Measurements from ENCODE around the gene CCDC8.
"Not testable (repeated sequence)": the region's sequence is repeated elsewhere in the genome, so short reads cannot be mapped to it uniquely, and the experiment has no call there.

Gene CCDC8

DNA sequence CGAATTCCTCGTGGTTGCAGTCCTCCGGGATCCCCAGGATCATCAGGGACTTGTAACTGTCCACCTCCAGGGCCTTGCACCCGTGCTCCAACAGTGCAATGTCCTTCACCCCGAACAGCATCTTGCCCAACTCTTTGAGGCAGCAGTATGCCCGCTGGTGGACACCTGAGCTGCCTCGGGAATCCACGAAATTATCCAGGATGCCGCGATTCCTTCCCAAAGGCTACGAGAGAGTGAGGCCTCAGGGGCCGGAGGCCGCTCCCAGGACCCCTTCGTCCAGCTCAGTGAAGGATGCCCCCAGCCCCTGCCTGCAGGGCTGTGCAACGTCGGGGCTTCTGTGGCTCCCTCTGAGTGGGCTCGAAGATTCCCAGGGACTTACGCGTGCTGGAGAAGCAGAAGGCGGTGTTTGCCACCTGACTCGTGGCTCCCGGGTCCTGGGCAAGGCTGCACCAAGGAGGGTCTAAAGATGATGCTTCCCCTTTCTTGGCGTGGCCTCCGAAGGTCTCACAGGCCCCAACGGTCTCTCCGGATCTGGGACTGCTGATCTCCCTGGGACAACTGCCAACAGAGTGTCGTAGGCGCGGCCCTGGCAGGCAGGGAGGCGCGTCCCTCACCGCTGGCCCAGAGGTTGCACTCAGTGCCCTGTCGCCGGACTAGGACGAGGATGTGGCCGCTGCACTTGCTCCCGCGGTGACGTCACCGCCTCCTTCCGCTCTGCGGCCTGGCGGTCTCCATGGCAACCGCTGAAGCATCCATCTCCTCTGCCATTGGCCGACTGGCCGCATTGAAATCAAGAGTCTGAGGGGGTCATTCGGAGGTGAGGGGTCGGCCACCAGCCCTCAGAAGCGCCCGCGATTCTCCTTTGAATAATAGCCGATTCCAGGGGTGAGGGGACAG lies 15.1 kb upstream of the CCDC8 start, which contains the start of gene PNMA8C:
Gene PNMA8C (minus strand): TSS at position 698 of the 897 bp plus-strand sequence. CDS start 577 bp downstream, at position 121.
- DNase-seq (ENCODE audit: low read depth in 2 of 3, low spot score in 2 of 3): peak in 1 of 3 experiments; percentile 17

DNA sequence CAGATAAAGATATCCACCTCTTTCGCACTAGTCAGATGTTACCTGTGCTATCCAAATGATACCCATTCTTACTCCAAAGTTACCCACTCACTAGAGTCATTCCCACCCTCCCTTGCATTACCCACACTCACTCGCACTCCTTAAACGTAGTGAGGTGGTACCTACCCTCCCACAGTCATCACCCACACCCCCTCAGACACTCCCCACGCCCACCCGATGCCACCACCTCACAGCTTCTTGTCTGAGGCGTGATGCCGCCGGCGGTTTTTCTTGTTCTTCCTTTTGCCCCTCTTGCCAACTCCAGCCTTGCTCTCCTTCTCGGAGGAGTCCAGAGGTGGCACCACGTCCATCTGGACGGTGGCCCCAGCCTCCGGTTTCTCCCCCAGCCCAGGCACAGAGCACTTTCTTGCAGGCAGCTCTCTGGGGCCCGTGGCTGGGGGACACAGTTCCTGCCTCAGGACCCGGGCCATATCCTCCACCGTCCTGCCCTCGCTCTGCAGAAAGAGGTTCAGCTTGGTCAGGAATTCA lies 14.2 kb upstream of the CCDC8 start:
- DNase-seq (ENCODE audit: low read depth in 2 of 3, low spot score in 2 of 3): no peak

- peak in 2 of 3 experiments; percentile 27 to 33 for DNase-seq (ENCODE audit: low read depth in 2 of 3, low spot score in 2 of 3)
These were observed 13.3 kb upstream of the CCDC8 start for GRCh38 chr19:46426506-46427162.

DNA sequence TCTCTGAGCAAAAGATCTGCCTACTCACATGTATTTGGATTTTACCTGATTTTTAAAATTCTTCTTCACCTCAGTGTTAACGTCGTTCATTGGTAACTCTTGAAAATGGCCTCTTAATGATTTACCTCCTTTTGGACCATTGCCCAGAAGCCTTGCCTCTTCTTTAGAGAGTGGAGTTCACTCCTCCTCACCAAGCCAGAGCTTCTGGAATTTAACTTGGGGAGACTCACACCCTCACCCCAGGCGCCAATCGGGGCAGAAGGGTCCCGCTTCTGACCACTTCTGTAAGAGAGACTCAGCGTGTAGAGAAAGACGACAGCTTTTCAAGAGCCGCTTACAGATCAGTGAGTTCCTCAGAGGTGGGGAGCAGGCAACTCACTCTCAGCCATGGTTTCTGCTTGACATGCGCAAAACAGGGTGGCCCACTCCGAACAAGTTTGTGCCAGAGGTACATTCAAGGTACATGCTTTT lies 12.7 kb upstream of the CCDC8 start:
- no peak for DNase-seq (ENCODE audit: low read depth in 2 of 3, low spot score in 2 of 3)

- DNase-seq (ENCODE audit: low read depth in 2 of 3, low spot score in 2 of 3): no peak
These were observed 9.8 kb upstream of the CCDC8 start for GRCh38 chr19:46423188-46423587.

- no peak for DNase-seq (ENCODE audit: low read depth in 2 of 3, low spot score in 2 of 3)
These were observed 9.0 kb upstream of the CCDC8 start for GRCh38 chr19:46422344-46422743.

DNA sequence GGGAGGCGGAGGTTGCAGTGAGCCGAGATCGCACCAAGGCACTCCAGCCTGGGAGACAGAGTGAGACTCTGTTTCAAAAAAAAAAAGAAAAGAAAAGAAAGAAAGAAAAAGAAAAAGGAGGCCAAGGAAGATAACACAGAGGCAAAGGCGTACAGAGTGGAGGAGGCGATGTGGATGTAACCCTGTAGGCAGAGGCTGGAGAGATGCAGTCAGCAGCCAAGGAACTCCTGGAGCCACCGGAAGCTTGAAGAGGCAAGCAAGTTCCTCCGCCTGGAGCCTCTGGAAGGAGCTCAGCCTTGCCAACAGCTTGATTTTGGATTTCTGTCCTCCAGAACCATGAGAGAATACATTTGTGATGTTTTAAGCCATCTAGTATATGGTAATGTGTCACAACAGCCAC lies 6.7 kb upstream of the CCDC8 start:
- no peak for DNase-seq (ENCODE audit: low read depth in 2 of 3, low spot score in 2 of 3)

DNA sequence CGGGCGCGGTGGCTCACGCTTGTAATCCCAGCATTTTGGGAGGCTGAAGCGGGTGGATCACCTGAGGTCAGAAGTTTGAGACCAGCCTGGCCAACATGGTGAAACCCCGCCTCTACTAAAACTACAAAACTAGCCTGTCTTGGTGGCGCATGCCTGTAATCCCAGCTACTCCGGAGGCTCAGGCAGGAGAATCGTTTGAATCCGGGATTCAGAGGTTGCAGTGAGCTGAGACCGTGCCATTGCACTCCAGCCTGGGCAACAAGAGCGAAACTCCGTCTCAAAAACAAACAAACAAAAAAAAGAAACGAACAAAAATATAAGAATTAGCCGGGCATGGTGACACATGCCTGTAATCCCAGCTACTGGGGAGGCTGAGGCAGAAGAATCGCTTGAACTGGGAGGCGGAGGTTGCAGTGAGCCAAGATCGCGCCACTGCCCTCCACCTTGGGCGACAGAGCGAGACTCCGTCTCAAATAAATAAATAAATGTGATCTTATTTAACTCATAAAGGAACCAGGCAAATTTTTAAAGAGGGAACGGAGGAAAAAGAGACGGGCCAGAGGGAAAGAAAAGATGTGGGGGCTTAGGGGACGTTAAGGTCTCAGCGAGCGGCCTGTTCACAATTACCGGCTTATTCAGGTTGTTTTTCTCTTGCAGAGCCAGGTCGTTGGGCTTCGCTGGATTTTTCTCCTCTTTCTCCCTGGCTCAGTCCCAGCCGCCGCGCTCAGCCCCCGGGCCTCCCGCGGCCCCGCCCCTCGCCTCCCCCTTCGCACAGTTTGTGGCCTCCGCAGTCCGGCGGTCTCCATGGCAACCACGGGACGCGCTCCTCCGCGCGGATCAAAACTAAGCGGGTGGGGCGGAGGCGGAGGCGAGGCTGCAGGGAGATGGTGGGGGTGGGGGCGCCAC lies 2.7 kb upstream of the CCDC8 start:
- not testable (repeated sequence) for DNase-seq (ENCODE audit: low read depth in 2 of 3, low spot score in 2 of 3)

GRCh38 chr19:46414899-46415298 lies 1.5 kb upstream of the CCDC8 start:
- DNase-seq (ENCODE audit: low read depth in 2 of 3, low spot score in 2 of 3): not testable (repeated sequence)

DNA sequence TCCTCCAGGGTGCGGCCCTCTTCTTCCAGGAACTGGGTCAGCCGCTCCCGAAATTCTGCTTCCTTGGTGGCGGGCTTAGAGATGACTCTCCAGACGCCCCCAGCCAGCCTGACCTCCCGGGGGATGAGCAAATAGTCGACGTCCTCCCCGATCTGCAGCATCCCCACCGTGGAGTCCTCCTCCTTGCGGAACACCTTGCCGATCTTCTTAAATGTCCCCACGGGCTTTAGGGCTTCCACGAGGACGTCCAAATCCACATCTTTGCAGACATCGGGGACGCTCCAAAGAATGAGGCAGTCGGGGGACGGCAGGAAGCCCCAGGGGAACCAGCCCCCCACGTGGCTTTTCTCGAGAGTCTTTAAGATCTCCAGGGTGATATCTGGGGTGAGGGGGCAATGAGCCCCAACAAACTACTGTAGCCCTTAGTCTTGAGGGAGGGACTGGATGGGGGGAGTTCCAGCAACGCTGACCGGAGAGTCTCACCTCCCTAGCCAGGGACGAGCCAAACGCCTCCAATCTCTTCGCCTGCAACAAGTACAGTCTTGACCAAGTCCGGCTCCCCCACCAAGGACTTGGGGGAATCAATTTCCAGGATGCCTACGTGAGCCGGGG lies 608 bp downstream of the CCDC8 start:
- DNase-seq (ENCODE audit: low read depth in 2 of 3, low spot score in 2 of 3): no peak

DNA sequence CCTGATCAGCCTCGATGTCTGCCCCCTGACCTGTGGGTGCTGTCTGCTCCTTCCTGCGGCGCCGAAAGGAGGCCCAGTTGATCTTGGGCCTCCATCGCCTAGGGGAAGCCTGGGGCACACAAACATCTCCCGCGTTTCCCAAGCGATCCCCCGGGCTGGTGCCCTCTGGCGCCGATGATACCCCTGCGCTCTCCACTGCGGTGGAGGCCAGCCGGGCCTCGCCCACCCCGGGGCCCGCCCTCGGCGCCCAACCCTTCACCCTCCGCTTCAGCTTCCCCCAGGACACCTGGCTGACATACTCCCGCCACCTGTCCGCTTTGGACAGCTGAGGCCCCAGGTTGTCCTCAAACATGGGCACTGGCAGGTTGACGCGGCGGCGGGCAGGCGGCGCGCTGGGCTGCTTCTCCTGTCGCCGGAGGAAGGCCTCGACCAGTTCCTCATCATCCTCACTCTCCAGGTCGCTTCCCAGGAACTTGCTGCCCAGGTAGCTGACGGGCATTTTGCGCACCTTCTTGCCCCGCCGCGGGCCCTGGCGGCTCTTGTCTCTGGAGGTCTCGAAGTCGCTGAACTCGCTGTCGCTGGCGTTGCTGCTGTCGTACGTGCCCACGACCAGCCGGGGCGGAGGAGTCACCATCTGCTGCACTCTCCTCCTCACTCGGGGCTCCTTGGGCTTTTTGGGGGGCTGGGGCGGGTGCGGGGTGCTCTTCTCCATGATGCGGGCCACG lies 1.3 kb downstream of the CCDC8 start:
- DNase-seq (ENCODE audit: low read depth in 2 of 3, low spot score in 2 of 3): no peak

DNA sequence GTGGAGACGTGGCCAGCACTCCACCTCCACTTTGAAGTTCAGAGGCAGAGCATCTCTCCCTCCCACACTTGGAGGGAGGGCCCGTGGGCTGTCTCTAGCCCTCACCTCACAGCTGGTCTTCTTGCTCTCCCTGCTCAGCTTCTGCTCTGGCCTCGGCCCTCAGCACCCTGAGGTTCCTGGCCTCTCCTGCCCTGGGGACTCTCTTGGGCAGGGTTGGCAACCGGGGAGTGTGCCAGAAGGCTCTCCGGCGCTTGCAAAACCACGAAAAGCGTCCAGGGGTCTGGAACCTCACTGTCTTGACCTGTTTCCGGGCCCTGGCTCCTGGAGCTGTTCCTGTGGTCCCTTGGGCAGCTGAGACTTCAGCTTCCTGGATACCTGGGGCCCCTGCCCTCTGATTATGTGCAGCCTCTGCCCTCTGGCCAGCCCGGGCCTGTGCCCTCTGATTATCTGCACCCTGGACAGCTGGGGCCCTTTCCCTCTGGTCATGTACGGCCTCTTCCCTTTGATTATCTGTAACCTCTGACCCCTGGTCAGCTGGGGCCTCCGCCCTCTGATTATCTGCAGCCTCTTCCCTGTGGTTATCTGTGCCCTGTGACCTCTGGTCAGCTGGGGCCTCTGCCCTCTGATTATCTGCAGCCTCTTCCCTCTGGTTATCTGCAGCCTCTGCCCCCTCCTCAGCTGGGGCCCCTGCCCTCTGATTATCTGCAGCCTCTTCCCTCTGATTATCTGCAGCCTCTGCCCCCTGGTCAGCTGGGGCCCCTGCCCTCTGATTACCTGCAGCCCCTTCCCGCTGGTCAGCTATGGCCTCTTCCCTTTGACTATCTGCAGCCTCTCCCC lies 2.1 kb downstream of the CCDC8 start:
- DNase-seq (ENCODE audit: low read depth in 2 of 3, low spot score in 2 of 3): no peak

DNA sequence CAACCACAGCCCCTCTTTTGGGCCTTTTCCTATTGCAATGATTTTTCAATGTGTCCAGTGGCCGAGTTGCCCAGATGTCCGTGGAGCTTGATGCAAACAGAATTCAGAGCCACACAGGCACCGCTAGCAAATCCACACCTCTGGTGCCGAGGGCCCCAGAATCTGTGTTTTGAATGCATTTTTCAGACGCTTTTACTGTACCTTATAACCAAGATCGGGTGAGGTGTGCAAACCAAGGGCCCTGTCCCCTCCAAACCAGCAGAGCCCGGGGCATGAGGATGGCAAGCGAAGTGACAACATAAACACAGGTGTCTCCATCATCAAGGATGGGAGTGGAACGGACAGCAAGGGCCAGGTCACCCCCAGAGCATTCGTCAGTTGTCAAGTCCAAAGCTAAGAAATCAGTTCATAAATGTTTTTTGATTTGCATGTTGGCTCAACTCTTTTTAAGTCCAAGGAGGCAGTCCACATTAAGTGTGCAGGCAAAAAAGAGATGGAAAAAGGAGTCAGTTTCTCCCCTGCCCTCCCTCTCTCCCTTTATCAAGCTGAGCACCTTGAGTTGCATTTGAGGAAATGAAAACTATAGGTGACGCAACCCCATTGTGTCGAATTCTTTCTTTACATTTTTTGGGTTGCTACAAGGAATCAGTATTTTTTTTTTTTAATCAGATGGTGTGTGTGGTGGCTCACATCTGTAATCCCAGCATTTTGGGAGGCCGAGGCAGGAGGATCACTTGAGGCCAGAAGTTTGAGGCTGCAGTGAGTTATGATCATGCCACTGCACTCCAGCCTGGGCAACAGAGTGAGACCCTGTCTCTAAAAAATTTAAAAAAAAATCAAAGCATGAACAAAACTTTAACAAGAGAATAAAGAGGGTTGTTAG lies 2.9 kb downstream of the CCDC8 start:
- DNase-seq (ENCODE audit: low read depth in 2 of 3, low spot score in 2 of 3): no peak

- no peak for DNase-seq (ENCODE audit: low read depth in 2 of 3, low spot score in 2 of 3)
These were observed 4.2 kb downstream of the CCDC8 start for GRCh38 chr19:46409191-46409590.

DNA sequence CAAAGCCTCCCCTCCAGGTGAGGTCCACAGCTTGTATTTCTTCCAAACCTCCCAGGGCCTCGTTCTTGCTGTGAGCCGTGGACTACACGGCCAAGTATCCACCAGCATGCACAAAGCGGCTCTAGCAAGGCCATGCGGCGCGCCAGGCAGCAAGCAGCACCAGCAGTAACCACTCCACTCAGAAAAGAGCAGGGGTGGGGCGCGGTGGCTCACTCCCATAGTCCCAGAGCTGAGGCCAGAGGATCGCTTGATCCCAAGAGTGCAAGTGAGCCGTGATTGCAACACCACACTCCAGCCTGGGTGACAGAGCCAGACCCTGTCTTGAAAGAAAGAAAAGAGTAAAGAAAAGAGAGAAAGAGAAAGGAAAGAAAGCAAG lies 4.7 kb downstream of the CCDC8 start:
- no peak for DNase-seq (ENCODE audit: low read depth in 2 of 3, low spot score in 2 of 3)

GRCh38 chr19:46407856-46408663 lies 5.3 kb downstream of the CCDC8 start:
- no peak for DNase-seq (ENCODE audit: low read depth in 2 of 3, low spot score in 2 of 3)

GRCh38 chr19:46406976-46407375 lies 6.4 kb downstream of the CCDC8 start:
- no peak for DNase-seq (ENCODE audit: low read depth in 2 of 3, low spot score in 2 of 3)

Data from activated CD8-positive, alpha-beta memory T cell treated with anti-CD3 and anti-CD28 coated beads for 48 hours (primary cell).